ENCODE measurements around the gene TMEM184B. TPM values are rescaled to one million over a fixed set of nuclear protein-coding genes. Genes with fewer than 3 reads are reported as not detected.

Gene TMEM184B
- total RNA-seq, 2 donors from 2014 or later: 55.4 to 57.6 TPM

- DNase-seq: no peak
- TF ChIP-seq, protein P1, sequence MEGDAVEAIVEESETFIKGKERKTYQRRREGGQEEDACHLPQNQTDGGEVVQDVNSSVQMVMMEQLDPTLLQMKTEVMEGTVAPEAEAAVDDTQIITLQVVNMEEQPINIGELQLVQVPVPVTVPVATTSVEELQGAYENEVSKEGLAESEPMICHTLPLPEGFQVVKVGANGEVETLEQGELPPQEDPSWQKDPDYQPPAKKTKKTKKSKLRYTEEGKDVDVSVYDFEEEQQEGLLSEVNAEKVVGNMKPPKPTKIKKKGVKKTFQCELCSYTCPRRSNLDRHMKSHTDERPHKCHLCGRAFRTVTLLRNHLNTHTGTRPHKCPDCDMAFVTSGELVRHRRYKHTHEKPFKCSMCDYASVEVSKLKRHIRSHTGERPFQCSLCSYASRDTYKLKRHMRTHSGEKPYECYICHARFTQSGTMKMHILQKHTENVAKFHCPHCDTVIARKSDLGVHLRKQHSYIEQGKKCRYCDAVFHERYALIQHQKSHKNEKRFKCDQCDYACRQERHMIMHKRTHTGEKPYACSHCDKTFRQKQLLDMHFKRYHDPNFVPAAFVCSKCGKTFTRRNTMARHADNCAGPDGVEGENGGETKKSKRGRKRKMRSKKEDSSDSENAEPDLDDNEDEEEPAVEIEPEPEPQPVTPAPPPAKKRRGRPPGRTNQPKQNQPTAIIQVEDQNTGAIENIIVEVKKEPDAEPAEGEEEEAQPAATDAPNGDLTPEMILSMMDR (conservative IDR thresholded peaks at IDR 0.05): no peak
- no peaks in the 10 kb centered on the region for H3K36me3 Mint-ChIP-seq (ENCODE audit: low read depth)
Observed at GRCh38 chr22:38189104-38189503, 83.7 kb downstream of the TMEM184B start.

GRCh38 chr22:38187413-38188212, 85.2 kb downstream of the TMEM184B start:
- Histone ChIP-seq H3K9me3 (ENCODE audit: control insufficient read depth, low read length) (no peaks in the 10 kb centered on the region), H3K4me1 (ENCODE audit: control insufficient read depth, insufficient read depth, low read length) (no peaks in the 10 kb centered on the region), H3K4me3 (ENCODE audit: low read length) (no peak overlapping the region), H3K27ac (ENCODE audit: low read depth, low read length) (no peak overlapping the region), H3K9ac (ENCODE audit: extremely low read depth, low read length, poor library complexity, severe bottlenecking) (no peak overlapping the region), H3K36me3 (ENCODE audit: control insufficient read depth, insufficient read depth, low read length) (no peaks in the 10 kb centered on the region), H3K27me3 (ENCODE audit: control insufficient read depth, insufficient read depth, low read length, poor library complexity, severe bottlenecking) (no peaks in the 10 kb centered on the region)
- no peaks in the 10 kb centered on the region for H3K36me3 Mint-ChIP-seq (ENCODE audit: low read depth)
- H3K9me3 Mint-ChIP-seq: peaks cover 8% of the 10 kb centered on the region
- 91 to 92% methylated on average over 9 to 10 of the region's 10 CpGs for WGBS, 2 experiments (ENCODE audit: insufficient coverage in 1 of 2, insufficient read length in 1 of 2)
- TF ChIP-seq, protein P1 (conservative IDR thresholded peaks at IDR 0.05): no peak
- peaks cover 15% of the 10 kb centered on the region for H3K27me3 Mint-ChIP-seq (ENCODE audit: insufficient read depth)
- H3K4me3 Mint-ChIP-seq: no peak overlapping the region
- H3K4me1 Mint-ChIP-seq: peaks cover 8% of the 10 kb centered on the region
- DNase-seq: no peak
- H3K27ac Mint-ChIP-seq: no peak overlapping the region

More at GRCh38 chr22:38189104-38189503, 83.7 kb downstream of the TMEM184B start:
- Mint-ChIP-seq H3K4me3 (no peak overlapping the region), H3K27me3 (ENCODE audit: insufficient read depth) (peaks cover 21% of the 10 kb centered on the region), H3K9me3 (peaks cover 8% of the 10 kb centered on the region), H3K27ac (no peak overlapping the region), H3K4me1 (peaks cover 8% of the 10 kb centered on the region)
- Histone ChIP-seq H3K27ac (ENCODE audit: low read depth, low read length) (no peak overlapping the region), H3K9ac (ENCODE audit: extremely low read depth, low read length, poor library complexity, severe bottlenecking) (no peak overlapping the region), H3K36me3 (ENCODE audit: control insufficient read depth, insufficient read depth, low read length) (no peaks in the 10 kb centered on the region), H3K4me1 (ENCODE audit: control insufficient read depth, insufficient read depth, low read length) (no peaks in the 10 kb centered on the region), H3K27me3 (ENCODE audit: control insufficient read depth, insufficient read depth, low read length, poor library complexity, severe bottlenecking) (no peaks in the 10 kb centered on the region), H3K4me3 (ENCODE audit: low read length) (no peak overlapping the region), H3K9me3 (ENCODE audit: control insufficient read depth, low read length) (no peaks in the 10 kb centered on the region)
- WGBS, 2 experiments (ENCODE audit: insufficient coverage in 1 of 2, insufficient read length in 1 of 2): 71 to 90% methylated on average over 3 of the region's 3 CpGs

- TF ChIP-seq, protein P1 (conservative IDR thresholded peaks at IDR 0.05): no peak
- Histone ChIP-seq H3K9me3 (ENCODE audit: control insufficient read depth, low read length) (no peaks in the 10 kb centered on the region), H3K27me3 (ENCODE audit: control insufficient read depth, insufficient read depth, low read length, poor library complexity, severe bottlenecking) (no peaks in the 10 kb centered on the region), H3K4me3 (ENCODE audit: low read length) (no peak overlapping the region), H3K4me1 (ENCODE audit: control insufficient read depth, insufficient read depth, low read length) (peaks cover 3% of the 10 kb centered on the region), H3K36me3 (ENCODE audit: control insufficient read depth, insufficient read depth, low read length) (no peaks in the 10 kb centered on the region), H3K9ac (ENCODE audit: extremely low read depth, low read length, poor library complexity, severe bottlenecking) (no peak overlapping the region), H3K27ac (ENCODE audit: low read depth, low read length) (no peak overlapping the region)
- H3K36me3 Mint-ChIP-seq (ENCODE audit: low read depth): no peaks in the 10 kb centered on the region
- no peak overlapping the region for H3K4me3 Mint-ChIP-seq
- no peak for DNase-seq
- H3K9me3 Mint-ChIP-seq: peaks cover 8% of the 10 kb centered on the region
- WGBS, 2 experiments (ENCODE audit: insufficient coverage in 1 of 2, insufficient read length in 1 of 2): 85 to 92% methylated on average over 5 of the region's 5 CpGs
- H3K27me3 Mint-ChIP-seq (ENCODE audit: insufficient read depth): peaks cover 6% of the 10 kb centered on the region
- H3K27ac Mint-ChIP-seq: no peak overlapping the region
- H3K4me1 Mint-ChIP-seq: peaks cover 10% of the 10 kb centered on the region
Observed at GRCh38 chr22:38186429-38186828, 86.4 kb downstream of the TMEM184B start.
